NCI-H748 treated with DMSO at 0.1 percent for 48 hours (cell line): ENCODE data around the gene HOXC9.

Experiments
- DNase-seq: peaks from one replicate; lab custom pipeline; 2025; lab: John Stamatoyannopoulos, UW

The HOXC9 gene

GRCh38 chr12:53963434-53964314 lies 36.3 kb upstream of the HOXC9 start:
- DNase-seq, result no peak

- no peak for DNase-seq
These were observed 35.6 kb upstream of the HOXC9 start for GRCh38 chr12:53964315-53964713.

GRCh38 chr12:53965281-53966084 lies 34.5 kb upstream of the HOXC9 start:
- no peak for DNase-seq

GRCh38 chr12:53966085-53966384 lies 33.9 kb upstream of the HOXC9 start:
- DNase-seq, result no peak

- DNase-seq, result no peak
These were observed 33.4 kb upstream of the HOXC9 start for GRCh38 chr12:53966385-53967133.

- DNase-seq, result no peak
These were observed 32.5 kb upstream of the HOXC9 start for GRCh38 chr12:53967421-53967925.

- DNase-seq, result no peak
These were observed 31.5 kb upstream of the HOXC9 start for GRCh38 chr12:53968214-53969127.

GRCh38 chr12:53969588-53970259 lies 30.2 kb upstream of the HOXC9 start:
- no peak for DNase-seq

GRCh38 chr12:53970451-53970850 lies 29.5 kb upstream of the HOXC9 start:
- no peak for DNase-seq

- no peak for DNase-seq
These were observed 28.8 kb upstream of the HOXC9 start for GRCh38 chr12:53971129-53971528.

GRCh38 chr12:53971686-53972085 lies 28.3 kb upstream of the HOXC9 start:
- DNase-seq, result no peak

GRCh38 chr12:53972152-53972702 lies 27.7 kb upstream of the HOXC9 start:
- DNase-seq, result no peak

GRCh38 chr12:53972722-53973235 lies 27.2 kb upstream of the HOXC9 start, which contains the start of gene HOXC11:
HOXC11 (plus strand) TSS chr12:53973126; CDS start chr12:53973242, 116 bp downstream.
- DNase-seq, result no peak

- peak; percentile 11 for DNase-seq
These were observed 26.5 kb upstream of the HOXC9 start for GRCh38 chr12:53973236-53974042.

- no peak for DNase-seq
These were observed 25.6 kb upstream of the HOXC9 start, which contains the start of gene HOTAIR for GRCh38 chr12:53974084-53975063. HOTAIR (minus strand) TSS chr12:53974954.

GRCh38 chr12:53975064-53975471 lies 24.9 kb upstream of the HOXC9 start:
- no peak for DNase-seq

- DNase-seq, result no peak
These were observed 24.3 kb upstream of the HOXC9 start for GRCh38 chr12:53975479-53976152.
